HG03342 (cell line): ENCODE data around the gene DDX23.
"Not testable (repeated sequence)": the region's sequence is repeated elsewhere in the genome, so short reads cannot be mapped to it uniquely, and the experiment has no call there.

Source experiments
- ATAC-seq: cut with Tn5 transposase; IDR thresholded peaks from one replicate; pipeline ENCODE4 v1.9.1; 2021; ENCODE audit warnings: mild to moderate bottlenecking, moderate library complexity; ENCODE audit not compliant: unreplicated experiment

The DDX23 gene

DNA sequence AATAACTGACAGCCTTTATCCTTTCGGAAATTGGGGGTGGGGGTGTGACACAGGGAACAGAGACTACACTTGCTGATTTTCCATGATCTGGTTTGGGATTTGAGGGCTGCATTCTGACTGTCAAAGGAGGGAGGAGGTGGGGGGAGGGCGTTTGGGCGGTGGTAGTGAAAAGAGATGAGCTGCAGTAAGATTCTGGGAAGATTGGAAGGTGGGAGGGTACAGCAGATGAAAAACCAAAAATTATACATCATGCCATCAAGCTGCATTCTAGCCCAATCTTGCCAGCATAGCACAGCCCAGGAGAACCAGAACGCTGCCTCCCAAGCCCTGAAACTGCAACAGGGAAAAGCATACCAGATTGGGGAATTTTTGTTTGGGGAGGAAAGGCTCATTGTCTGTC, 11.3 kb upstream of the DDX23 start:
- ATAC-seq: no peak

DNA sequence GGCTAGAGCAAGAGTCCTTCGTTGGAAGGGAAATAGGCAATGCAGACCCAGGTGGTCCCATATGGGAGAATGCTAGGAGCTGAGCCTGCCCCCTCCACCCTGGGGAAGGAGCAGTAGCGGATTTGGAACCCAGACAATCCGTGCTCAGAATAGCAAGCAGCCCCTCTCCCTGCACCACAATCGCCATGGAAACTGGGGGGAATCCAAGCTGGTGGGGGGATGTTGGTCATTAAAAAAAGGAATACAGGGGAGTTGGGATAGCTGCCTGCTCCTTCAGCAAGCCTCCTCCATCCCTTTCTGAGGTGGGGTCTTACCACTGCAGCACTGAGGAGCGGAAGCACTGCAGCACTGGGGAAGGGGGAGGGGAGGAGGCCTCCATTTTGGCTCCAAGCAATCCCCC, 10.8 kb upstream of the DDX23 start:
- ATAC-seq: no peak

DNA sequence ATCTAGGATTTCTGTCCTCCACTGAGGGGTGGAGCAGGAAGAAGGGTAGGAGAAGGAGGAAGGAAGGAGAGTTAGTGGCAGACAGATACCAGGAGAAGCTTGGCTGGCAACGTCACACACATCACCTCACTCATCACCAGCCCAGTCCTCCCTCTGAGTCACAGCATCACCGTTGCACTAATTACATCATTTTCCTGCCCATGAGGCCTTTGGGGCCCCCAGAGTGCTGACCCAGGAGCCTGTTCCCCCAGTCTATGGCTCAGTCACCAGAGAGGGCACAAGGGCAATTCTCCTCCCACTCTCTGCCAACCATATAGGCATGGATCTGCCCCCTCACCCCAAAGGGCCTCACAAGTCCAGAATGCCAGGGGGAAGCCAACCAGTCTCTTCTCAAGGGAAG, 9.1 kb upstream of the DDX23 start:
- ATAC-seq: no peak

DNA sequence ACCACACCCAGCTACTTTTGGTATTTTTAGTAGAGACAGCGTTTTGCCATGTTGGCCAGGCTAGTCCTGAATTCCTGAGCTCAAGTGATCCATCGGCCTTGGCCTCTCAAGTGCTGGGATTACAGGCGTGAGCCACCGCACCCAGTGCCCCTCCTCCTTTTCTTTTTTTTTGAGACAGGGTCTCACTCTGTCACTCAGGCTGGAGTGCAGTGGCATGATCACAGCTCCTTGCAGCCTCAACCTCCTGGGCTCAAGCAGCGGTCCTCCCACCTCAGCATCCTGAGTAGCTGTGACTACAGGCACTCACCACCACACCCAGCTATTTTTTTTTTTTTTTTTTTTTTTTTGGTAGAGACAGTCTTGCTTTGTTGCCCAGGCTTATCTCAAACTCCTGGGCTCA, 8.3 kb upstream of the DDX23 start:
- not testable (repeated sequence) for ATAC-seq

DNA sequence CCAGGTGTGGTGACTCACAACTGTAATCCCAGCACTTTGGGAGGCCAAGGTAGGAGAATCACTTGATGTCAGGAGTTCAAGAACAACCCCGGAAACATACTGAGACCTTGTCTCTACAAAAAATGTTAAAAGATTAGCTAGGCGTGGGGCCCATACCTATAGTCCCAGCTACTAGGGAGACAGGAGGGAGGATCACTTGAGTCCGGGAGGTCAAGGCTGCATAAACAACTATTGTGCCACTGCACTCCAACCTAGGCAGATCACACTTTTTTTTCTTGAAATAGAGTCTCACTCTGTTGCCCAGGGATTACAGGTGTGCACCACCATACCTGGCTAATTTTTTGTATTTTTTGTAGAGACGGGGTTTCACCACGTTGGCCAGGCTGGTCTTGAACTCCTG, 7.6 kb upstream of the DDX23 start:
- ATAC-seq: no peak

DNA sequence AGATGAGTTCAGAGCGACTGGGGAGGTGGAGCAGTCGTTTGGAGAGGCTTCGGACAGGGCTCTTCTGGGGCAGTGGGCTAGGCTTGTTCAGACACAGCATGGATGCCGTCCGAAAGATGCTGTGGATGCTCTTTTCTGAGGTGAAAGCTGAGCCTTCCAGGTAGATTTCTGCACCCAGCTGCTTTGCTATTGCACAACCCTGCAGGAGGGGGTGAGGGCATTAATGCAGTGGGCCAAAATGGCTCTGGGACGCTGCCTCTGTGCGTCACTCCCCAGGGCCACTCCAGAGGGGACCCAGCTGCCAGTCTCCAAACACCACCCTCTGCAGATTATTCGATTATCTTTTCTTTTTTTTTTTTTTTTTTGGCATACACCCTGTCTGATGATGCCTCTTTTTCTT, 6.1 kb upstream of the DDX23 start:
- no peak for ATAC-seq

DNA sequence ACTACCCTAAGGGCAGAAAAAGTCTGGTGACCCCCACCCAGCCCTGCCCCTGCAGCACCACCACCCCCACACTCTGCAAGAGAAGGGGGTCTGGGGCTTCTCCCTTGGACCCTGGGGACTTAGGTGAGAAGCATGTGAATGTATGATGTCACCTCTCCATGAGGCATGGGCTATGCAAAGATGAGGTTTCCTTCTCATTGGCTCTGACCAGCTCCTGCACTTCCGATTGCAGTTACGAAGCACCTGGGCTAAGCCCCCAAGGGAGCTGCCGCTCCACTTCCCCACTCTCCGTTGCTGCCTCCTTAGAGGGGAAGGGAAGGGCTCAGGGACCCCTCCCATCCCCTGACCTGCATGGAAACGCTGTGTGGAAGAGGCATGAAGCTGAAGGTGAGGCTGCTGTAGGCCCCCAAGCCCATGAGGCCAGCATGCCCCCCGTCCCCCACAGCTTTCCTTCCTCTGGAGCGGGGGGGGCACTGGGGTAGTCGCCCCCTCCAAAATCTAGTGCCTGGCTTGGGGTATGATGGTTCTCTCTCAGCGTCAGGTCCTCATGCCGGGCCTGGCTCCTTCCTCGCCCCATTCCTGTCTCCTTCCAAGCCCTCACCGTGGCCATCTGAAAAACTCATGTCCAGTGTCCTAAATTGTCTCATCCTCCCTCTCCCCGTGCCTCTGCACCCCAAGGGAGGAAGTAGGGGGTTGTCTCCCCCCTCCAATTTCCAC, 5.5 kb upstream of the DDX23 start:
- ATAC-seq: no peak

DNA sequence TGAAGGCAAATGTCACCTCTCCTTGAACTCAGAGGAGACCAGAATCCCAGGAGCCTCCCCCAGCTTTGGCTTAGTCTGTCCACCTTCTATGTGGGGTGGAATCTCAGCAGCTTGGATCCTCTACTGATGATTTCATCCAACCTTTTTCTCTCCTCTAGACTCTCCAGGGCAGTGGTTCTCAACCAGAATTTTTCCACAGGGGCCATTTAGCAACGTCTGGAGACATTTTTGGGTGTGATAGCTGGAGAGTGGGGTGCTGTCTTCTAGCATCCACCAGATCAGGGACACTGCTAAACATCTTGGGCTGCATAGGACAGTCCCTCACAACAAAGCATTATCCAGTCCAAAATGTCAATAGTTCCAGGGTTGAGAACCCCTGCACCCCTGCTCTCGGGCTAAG, 4.4 kb upstream of the DDX23 start:
- ATAC-seq: no peak

DNA sequence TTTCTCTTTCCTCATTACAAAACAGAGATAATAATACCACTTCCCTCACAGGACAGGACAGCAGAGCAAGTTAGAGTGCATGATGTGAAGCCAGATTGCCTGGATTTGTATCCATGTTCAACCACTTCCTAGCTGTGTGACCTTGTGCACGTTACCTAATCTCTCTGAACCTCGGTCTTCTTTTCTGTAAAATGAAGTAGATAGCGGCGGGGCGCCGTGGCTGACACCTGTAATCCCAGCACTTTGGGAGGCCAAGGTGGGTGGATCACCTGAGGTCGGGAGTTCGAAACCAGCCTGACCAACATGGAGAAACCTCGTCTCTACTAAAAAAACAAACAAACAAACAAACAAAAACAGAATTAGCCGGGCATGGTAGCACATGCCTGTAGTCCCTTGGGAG, 3.0 kb upstream of the DDX23 start:
- not testable (repeated sequence) for ATAC-seq

DNA sequence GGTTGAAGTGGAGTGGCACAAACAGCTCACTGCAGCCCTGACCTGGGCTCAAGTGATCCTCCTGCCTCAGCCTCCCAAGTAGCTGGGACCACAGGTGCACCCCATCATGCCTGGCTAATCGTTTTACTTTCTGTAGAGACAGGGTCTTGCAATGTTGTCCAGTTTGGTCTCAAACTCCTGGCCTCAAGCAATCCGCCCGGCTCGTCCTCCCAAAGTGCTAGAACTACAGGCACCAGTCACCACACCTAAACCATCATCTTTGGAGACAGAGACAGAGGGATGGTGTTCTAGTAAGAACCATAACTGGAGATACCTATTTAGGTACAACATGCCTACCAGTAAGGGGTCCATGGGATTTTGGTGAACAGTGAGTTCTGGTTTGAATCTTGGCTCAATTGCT, 2.5 kb upstream of the DDX23 start:
- no peak for ATAC-seq

DNA sequence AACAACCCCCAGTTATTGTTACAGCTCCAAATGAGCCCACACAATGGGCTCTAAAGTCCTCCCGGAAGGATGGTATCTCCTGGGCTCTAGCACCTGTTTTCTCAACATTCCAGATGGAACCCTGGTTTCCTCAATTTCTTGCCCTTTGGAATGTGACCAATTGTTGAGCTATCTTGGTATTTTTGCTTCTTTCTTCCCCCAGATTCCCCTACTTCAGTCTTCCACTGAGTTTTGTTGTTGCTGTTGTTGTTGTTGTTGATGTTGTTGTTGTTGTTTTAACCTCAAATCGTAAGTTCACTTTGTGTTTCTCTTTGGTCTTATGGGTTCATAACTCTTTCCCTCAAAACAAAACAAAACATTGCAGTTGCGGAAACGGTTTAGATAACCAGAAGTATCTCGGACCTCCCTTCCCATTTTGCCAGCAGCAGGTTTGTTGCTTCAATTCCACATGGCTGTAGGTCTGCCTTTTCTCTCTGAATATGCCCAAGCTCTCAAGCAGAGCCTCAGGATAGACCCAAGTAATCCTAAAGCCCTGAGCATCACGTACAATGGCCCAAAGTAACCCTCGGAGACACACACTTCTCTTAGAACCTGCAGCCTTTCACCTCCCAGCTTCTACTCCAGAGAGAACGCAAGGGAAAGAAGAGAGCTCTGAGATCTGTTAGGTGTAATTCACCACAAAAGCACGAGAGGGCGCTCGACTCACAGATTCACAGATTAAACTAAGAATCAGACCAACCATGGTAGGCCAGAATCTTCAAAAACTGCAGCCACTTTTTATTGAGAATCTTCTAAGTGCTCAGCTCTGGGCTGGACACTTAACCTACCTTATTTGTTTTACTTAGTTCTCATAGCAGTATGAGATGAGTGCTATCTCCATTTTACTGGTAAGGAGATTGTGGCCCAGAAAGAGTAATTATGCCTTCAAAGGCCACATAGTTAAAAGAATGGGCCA, 1.0 kb upstream of the DDX23 start:
- ATAC-seq: no peak

DNA sequence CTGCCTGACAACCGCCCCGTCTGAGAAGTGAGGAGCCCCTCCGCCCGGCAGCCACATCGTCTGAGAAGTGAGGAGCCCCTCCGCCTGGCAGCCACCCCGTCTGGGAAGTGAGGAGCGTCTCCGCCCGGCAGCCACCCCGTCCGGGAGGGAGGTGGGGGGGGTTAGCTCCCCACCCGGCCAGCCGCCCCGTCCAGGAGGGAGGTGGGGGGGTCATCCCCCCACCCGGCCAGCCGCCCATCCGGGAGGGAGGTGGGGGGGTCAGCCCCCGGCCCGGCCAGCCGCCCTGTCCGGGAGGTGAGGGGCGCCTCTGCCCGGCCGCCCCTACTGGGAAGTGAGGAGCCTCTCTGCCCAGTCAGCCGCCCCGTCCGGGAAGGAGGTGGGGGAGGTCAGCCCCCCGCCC, 9.9 kb downstream of the DDX23 start:
- ATAC-seq: not testable (repeated sequence)

DNA sequence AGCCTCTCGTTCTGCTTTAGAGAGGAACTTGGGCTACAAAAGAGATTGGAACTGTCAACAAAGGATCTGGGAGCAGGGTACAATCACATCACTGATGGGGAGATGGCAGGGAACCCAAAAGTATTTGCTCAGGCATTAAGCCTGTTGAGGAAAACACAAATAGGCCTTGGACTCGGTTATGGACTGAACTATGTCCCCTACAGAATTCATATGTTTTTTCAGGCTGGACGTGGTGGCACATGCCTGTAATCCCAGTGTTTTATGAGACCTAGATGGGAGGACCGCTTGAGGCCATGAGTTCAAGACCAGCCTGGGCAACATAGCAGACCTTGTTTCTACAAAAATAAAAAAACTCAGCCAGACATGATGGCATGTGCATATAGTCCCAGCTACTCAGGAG, 13.9 kb downstream of the DDX23 start:
- ATAC-seq: no peak

DNA sequence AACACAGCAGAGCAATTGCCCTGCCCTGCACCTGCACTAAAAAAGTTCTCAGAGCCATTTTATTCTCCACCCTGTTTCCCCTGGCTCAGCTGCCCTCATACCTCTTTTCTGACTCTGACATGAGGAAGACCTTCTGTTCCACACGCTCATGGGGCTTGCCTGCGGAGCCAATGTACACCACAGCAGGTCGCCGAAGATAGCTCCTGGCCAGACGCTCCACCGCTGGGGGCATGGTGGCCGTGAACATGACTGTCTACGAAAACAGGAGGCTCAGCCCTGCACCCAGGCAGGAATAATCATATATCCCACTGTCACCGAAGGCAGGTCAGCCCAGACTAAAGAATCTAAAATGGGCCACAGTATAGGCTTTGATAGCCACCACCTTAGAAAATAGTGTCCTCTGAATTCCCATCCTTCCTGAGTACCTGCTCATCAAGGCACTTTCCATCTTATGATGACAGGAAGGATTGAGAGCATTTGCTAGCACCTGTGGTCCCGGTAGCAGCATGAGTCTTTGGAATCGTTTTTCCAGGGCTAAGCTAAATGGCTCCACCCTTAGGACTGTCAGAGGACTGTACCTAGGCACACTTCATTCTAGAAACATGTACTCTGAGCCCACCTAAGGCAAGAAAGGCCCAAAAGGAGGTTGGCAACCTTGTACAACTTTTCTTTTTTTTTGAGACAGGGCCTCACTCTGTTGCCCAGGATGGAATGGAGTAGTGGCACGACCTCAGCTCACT, 19.5 kb downstream of the DDX23 start:
- no peak for ATAC-seq

DNA sequence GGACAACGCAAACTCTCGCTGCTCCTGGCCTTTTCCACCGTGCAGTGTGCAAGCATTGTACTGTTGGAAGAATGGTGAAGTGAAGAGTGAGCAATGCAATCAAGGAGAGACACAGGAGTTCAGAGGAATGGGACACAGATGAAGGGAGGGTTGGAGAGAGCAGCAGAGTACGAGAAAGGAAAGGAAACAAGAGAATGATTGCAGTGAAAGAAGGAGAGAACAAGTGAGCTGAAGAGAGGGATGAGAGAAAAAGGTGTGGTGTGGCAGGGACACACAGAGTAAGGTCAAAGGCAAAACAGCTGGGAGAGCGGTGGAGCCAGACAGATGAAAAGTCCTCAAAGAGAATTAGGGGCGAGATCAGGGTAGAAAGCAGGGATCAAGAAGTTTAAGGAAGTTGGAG, 20.7 kb downstream of the DDX23 start:
- no peak for ATAC-seq

DNA sequence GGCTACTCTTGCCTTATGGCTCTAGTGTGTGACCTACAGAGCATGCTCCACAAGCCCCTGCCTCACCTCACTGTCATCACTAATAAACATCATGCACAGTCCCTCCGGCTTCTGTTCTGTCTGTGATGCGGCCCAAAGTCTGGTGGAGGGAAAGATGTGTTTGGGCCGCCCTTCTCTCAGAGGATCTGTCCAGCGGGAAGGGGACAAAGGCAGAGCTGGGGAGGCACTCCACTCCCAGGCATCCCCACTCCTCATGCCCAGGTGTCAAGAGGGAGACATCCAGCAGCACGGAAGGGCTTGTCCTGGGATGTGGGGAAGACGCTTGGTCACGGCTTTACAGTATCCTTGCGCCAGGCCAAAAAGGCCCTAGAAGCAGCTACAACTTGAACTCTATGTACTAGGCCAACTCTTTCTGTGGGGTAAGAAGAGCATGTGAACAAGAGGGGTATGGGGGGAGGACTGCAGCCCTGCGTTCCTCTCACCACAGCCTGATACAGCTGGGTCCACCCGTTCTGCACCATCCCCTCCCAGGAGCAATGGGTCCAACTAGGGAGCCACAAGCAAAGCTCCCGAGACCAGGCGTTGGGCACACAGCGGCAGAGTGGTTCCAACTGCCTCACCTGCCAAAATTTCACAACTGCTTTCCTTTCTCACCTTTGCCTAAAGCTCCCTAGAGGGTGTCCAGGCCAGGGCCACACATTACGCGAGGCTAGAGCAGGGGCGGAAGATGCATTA, 23.0 kb downstream of the DDX23 start:
- ATAC-seq: no peak

DNA sequence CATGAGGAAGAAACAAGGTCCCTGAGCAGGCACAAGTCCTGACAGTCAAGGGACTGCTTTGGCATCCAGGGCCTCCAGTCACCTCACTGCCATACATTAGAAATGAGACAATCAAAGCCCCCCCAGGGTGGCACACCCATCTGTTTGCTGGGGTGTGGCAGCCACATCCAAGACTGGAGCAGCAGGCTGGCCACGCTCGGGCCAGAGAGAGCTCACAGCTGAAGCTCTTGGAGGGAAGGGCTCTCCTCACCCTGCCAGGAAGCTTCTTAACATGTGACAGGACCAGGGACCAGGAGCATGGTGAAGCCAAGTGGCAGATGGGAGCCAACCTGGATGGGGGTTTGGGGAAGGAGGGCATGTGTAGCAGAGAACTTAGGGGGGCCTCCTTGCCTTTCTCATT, 23.7 kb downstream of the DDX23 start:
- ATAC-seq: no peak

DNA sequence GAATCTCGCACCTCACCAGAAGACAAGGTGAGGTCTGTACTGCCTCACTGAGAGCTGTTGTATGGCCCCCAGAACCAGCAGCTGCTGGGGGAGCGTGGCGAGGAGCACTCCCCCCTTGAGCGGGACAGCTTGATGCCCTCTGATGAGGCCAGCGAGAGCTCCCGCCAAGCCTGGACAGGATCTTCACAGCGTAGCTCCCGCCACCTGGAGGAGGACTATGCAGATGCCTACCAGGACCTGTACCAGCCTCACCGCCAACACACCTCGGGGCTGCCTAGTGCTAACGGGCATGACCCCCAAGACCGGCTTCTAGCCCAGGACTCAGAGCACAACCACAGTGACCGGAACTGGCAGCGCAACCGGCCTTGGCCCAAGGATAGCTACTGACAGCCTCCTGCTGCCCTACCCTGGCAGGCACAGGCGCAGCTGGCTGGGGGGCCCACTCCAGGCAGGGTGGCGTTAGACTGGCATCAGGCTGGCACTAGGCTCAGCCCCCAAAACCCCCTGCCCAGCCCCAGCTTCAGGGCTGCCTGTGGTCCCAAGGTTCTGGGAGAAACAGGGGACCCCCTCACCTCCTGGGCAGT, 24.4 kb downstream of the DDX23 start:
- ATAC-seq: no peak

DNA sequence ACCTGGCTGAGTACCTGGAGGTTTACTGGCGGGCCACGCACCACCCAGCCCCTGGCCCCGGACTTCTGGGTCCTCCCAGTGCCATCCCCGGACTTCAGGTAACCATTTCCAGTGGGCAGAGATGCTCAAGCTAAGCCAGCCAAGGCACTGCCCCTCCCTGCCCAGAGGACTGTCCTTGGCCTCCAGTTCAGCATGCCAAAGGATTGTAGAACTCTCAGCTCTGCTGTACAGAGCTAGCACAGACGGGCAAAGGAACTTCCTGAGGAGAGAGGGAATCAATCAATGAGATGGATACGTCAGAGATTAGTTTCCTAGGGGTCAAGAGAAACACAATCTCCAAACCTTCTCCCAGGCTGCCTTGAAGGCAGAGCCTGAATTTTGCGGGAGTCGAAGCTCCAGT, 24.9 kb downstream of the DDX23 start:
- ATAC-seq: no peak

DNA sequence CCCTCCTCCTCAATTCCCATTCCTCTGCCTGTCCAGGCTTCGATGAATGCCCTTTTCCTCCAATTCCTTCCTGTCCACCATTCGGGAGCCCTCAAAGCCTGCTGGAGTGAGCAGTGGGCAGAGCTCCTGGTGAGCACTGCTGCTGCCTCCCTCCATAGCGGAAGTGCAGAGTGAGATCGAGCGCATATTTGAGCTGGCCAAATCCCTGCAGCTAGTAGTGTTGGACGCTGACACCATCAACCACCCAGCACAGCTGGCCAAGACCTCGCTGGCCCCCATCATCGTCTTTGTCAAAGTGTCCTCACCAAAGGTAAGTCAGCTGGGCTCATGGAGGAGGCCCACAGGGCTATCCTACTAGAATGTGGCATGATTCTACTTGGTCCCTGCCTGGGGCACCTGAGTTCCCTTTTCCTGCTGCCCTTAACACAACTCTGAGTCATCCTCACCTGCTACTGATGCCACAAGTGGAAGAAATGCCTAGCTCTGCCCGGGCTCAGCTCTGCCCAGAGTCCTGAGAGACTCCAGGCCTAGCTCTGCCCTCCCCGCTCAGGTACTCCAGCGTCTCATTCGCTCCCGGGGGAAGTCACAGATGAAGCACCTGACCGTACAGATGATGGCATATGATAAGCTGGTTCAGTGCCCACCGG, 25.6 kb downstream of the DDX23 start:
- ATAC-seq: no peak
